Esophagus muscularis mucosa (tissue), 4 donors: Measurements from ENCODE around the gene RTEL1. TPM values are rescaled to one million over a fixed set of nuclear protein-coding genes. Genes with fewer than 3 reads are reported as not detected.
A peak's percentile ranks its signal among the peaks of the same experiment; 100 is the strongest.

Source experiments
- DNase-seq: peaks from one replicate; pipeline ENCODE4 v3.0.0-alpha.2; 2017; ENCODE audit errors: extremely low spot score
- H3K27ac ChIP-seq, 4 donors: fragments of 200-600 bp; sonication (generic); replicated peaks in 1 of 4; 1 replicate in 3 of 4; 2 replicates in 1 of 4; pipeline ENCODE4 v1.5.1; 2016 to 2019; ENCODE audit warnings: mild to moderate bottlenecking in 1 of 4
- H3K27me3 ChIP-seq, 4 donors: fragments of 200-600 bp; sonication (generic); one replicate each; pipeline versions ENCODE4 v1.5.1 to v1.6.0; 2016 to 2019
- H3K36me3 ChIP-seq, 4 donors: fragments of 200-600 bp; sonication (generic); one replicate each; pipeline ENCODE4 v1.5.1; 2016 to 2019
- H3K4me1 ChIP-seq, 4 donors: fragments of 200-600 bp; sonication (generic); one replicate each; pipeline ENCODE4 v1.5.1; 2016 to 2019
- H3K4me3 ChIP-seq, 4 donors: fragments of 200-600 bp; sonication (generic); 1 replicate in 2 of 4; 2 replicates in 2 of 4; pipeline ENCODE4 v1.5.1; 2016 to 2019; ENCODE audit warnings: mild to moderate bottlenecking in 4 of 4, moderate library complexity in 1 of 4
- H3K9me3 ChIP-seq, 4 donors: fragments of 200-600 bp; sonication (generic); 1 replicate in 3 of 4; 2 replicates in 1 of 4; pipeline ENCODE4 v1.5.1; 2016 to 2019
- EP300 ChIP-seq: sonication (generic); formaldehyde crosslinking; IDR thresholded peaks from one replicate; pipeline ENCODE4 v1.6.1; 2017; ENCODE audit warnings: antibody characterized with exemption
- POLR2A ChIP-seq: fragments of 450-650 bp; IDR thresholded peaks from one replicate; pipeline ENCODE4 v1.6.1; 2017; ENCODE audit warnings: antibody characterized with exemption, moderate library complexity, mild to moderate bottlenecking, low read depth
- POLR2AphosphoS5 ChIP-seq, 2 donors: sonication (generic); formaldehyde crosslinking; IDR thresholded peaks; one replicate each; pipeline ENCODE4 v1.6.1; 2017; ENCODE audit warnings: antibody characterized with exemption in 2 of 2
- WGBS: methylation state at CpG from one replicate; pipeline ENCODE4 v1.1.5; 2018; 5-methylcytosine and 5-hydroxymethylcytosine counted together
- intact Hi-C: fragments of 100-400 bp; cut with DNase I; formaldehyde crosslinking; loops from one replicate; pipeline ENCODE4 v1.15.1; 2023
- total RNA-seq, 4 donors: library from RNA; depleted of rRNA; stranded (reverse); fragments of >200 nt; gene quantifications; one replicate each; pipeline versions ENCODE4 v1.1.0 to v1.2.1, GENCODE V29; 2016
- TF ChIP-seq, protein P1 (sequence below), 3 experiments: fragments of 200-600 bp in 2 of 3; fragments of 450-650 bp in 1 of 3; sonication (generic) in 2 of 3; IDR thresholded peaks; one replicate each; pipeline ENCODE4 v1.5.1; 2017 to 2019; ENCODE audit warnings: antibody characterized with exemption in 3 of 3, mild to moderate bottlenecking in 2 of 3, moderate library complexity in 1 of 3

The RTEL1 gene
- total RNA-seq, 4 donors from 2014 or later = 8.4 to 13.4 (median 9.6) TPM

DNA sequence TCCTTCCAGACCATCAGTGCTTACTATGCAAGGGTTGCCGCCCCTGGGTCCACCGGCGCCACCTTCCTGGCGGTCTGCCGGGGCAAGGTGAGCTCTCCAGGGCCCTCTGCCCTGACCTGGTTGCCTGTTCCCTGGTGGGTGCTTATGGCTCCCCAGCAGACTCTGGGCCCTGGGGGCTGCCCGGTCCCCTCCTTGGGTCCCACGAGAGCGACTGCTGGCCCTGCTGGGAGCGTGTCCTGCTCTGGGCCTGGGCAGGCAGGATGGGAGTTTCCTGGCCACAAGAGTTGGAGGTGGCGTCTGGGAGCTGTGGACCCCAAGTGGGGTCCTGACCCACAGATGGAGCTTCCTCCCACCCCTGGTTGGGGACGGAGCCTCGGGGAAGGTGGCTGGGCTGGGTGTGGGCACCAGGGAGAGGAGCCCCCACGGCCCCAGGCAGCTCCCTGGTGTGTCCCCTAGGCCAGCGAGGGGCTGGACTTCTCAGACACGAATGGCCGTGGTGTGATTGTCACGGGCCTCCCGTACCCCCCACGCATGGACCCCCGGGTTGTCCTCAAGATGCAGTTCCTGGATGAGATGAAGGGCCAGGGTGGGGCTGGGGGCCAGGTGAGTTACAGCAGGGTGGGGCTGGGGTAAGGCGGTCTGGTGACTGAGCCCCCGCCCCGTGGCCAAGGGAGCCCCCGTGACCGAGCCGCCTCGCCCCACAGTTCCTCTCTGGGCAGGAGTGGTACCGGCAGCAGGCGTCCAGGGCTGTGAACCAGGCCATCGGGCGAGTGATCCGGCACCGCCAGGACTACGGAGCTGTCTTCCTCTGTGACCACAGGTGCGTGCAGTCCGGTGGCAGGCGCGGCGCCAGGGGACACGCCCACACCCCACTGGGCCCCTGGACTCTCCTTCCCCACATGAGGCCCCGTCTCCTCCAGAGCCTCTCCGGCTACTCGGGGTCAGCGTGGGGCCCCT, 31.2 kb downstream of the RTEL1 start:
- WGBS = 92% methylated on average over 38 of the region's 44 CpGs
- Histone ChIP-seq H3K4me1 (peaks cover 41 to 70% (median 61%) of the 10 kb centered on the region in 4 donors), H3K9me3 (no peaks in the 10 kb centered on the region), H3K27ac (peak overlapping the region; percentile 72 to 85 (median 82)), H3K36me3 (peaks cover 0 to 21% (median 15%) of the 10 kb centered on the region in 4 donors), H3K4me3 (no peak overlapping the region), H3K27me3 (no peaks in the 10 kb centered on the region)
- DNase-seq = no peak
- intact Hi-C loops = no loop called here
- no peak for TF ChIP-seq EP300

DNA sequence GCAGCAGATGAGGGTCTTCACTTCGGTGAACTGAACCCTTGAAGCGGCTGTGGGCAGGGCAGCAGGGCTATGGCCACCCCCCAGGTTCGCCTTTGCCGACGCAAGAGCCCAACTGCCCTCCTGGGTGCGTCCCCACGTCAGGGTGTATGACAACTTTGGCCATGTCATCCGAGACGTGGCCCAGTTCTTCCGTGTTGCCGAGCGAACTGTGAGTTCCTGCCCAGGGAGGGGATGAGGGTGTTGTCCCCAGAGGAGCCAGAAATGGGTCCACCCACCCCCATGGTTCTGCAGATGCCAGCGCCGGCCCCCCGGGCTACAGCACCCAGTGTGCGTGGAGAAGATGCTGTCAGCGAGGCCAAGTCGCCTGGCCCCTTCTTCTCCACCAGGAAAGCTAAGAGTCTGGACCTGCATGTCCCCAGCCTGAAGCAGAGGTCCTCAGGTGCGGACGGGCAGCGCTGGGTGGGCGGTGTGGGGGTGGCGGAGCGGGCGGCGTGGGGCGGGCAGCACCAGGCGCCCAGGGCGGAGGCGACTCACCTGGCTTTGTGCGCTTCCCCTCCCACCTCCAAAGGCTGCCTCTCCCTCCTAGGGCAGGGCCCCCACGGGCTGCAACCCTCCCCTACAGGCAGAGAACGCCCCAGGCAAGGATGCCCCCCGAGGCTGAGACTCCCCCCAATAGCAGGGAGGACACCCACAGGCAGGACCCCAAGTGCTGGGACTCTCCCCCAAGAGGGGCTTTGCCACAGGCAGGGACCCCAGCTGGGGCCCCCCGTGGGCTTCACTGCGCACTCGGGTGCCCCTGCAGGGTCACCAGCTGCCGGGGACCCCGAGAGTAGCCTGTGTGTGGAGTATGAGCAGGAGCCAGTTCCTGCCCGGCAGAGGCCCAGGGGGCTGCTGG, 32.1 kb downstream of the RTEL1 start:
- H3K4me1 ChIP-seq = peaks cover 43 to 66% (median 62%) of the 10 kb centered on the region in 4 donors
- 85% methylated on average over 16 of the region's 40 CpGs for WGBS
- intact Hi-C loops = no loop called here
- H3K9me3 ChIP-seq = no peaks in the 10 kb centered on the region
- H3K4me3 ChIP-seq = no peak overlapping the region
- peaks cover 7 to 30% (median 24%) of the 10 kb centered on the region in 4 donors for H3K36me3 ChIP-seq
- no peaks in the 10 kb centered on the region for H3K27me3 ChIP-seq
- peak overlapping the region in 1 of 4 donors; percentile 32 for H3K27ac ChIP-seq
- DNase-seq = no peak
- peak in 1 of 2 donors; percentile 7 for TF ChIP-seq POLR2AphosphoS5 (IDR thresholded peaks at IDR 0.05)
- TF ChIP-seq, protein P1, sequence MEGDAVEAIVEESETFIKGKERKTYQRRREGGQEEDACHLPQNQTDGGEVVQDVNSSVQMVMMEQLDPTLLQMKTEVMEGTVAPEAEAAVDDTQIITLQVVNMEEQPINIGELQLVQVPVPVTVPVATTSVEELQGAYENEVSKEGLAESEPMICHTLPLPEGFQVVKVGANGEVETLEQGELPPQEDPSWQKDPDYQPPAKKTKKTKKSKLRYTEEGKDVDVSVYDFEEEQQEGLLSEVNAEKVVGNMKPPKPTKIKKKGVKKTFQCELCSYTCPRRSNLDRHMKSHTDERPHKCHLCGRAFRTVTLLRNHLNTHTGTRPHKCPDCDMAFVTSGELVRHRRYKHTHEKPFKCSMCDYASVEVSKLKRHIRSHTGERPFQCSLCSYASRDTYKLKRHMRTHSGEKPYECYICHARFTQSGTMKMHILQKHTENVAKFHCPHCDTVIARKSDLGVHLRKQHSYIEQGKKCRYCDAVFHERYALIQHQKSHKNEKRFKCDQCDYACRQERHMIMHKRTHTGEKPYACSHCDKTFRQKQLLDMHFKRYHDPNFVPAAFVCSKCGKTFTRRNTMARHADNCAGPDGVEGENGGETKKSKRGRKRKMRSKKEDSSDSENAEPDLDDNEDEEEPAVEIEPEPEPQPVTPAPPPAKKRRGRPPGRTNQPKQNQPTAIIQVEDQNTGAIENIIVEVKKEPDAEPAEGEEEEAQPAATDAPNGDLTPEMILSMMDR (IDR thresholded peaks at IDR 0.05) = no peak

DNA sequence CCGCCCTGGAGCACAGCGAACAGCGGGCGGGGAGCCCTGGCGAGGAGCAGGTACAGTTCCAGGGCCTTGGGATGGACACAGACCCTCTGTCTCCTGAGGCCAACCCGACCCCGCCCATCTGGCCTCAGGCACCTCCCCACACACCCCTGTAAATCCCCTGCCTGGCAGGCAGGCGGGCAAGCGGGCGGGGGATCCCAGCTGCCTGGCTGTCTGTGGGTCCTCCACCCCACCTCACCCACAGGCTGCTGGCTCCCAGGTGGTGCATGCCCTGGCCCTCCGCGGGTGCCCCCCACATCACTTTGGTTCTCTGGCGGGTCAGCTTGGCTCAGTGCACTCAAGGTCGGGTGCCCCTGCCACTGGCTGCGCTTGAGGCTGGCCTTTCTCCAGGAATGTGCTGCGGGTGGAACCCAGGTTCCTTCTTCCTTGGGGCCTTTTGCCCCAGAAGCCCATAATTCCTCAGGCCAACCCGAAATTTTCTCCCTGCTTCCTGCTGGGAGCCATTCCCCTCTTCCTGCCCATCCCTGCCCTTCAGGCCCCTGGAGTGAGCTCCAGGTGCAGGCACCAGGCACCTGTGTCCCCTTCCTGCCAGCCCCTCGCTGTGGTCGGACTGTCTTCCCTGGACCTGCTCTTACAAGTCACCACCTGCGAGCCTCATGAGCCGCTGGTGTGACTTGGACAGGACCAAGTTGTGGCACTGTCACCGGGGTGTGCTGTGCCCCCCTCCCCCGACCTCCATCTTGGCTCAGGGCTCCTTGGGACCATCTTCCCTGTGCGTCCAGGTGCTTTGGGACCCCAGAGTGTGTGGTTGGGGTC, 33.0 kb downstream of the RTEL1 start:
- no peak for DNase-seq
- intact Hi-C loops = no loop called here
- peak overlapping the region in 3 of 4 donors; percentile 32 to 55 (median 42) for H3K27ac ChIP-seq

GRCh38 chr20:63691711-63692435, 33.8 kb downstream of the RTEL1 start:
- no peak overlapping the region for H3K4me3 ChIP-seq
- H3K27ac ChIP-seq = peak overlapping the region in 3 of 4 donors; percentile 32 to 55 (median 42)
- no peaks in the 10 kb centered on the region for H3K27me3 ChIP-seq
- peaks cover 7 to 45% (median 32%) of the 10 kb centered on the region in 4 donors for H3K36me3 ChIP-seq
- WGBS = 83% methylated on average over 16 of the region's 21 CpGs
- DNase-seq = no peak
- intact Hi-C loops = no loop called here
- H3K4me1 ChIP-seq = peaks cover 43 to 66% (median 60%) of the 10 kb centered on the region in 4 donors
- TF ChIP-seq, protein P1 (IDR thresholded peaks at IDR 0.05) = no peak
- no peak for TF ChIP-seq EP300
- no peak for TF ChIP-seq POLR2A
- no peak for TF ChIP-seq POLR2AphosphoS5 (IDR thresholded peaks at IDR 0.05)
- H3K9me3 ChIP-seq = no peaks in the 10 kb centered on the region

More for the DNA sequence above, 33.0 kb downstream of the RTEL1 start:
- Histone ChIP-seq H3K27me3 (no peaks in the 10 kb centered on the region), H3K4me3 (no peak overlapping the region), H3K36me3 (peaks cover 7 to 38% (median 32%) of the 10 kb centered on the region in 4 donors), H3K9me3 (no peaks in the 10 kb centered on the region), H3K4me1 (peaks cover 43 to 66% (median 60%) of the 10 kb centered on the region in 4 donors)
- WGBS = 87% methylated on average over 12 of the region's 24 CpGs
- TF ChIP-seq, protein P1 (IDR thresholded peaks at IDR 0.05) = no peak
- TF ChIP-seq POLR2AphosphoS5 (IDR thresholded peaks at IDR 0.05) (peak in 1 of 2 donors; percentile 10), POLR2A (no peak), EP300 (no peak)
